WTC11 (cell line): Measurements from ENCODE around the gene IL6R.

ENCODE experiments used
- AFF4 ChIP-seq: sonication (generic); formaldehyde crosslinking; IDR thresholded peaks from 2 replicates; pipeline ENCODE4 v1.8.1; 2023; ENCODE audit warnings: mild to moderate bottlenecking, missing genetic modification reagents, borderline replicate concordance
- ATF3 ChIP-seq: sonication (generic); formaldehyde crosslinking; conservative IDR thresholded peaks from 2 replicates; pipeline ENCODE4 v1.8.1; 2022; ENCODE audit warnings: mild to moderate bottlenecking, missing genetic modification reagents
- ELF4 ChIP-seq: sonication (generic); formaldehyde crosslinking; IDR thresholded peaks from 2 replicates; pipeline ENCODE4 v1.8.1; 2022; ENCODE audit warnings: low read depth, mild to moderate bottlenecking, moderate library complexity, missing genetic modification reagents
- NR3C1 ChIP-seq: sonication (generic); formaldehyde crosslinking; conservative IDR thresholded peaks from 2 replicates; pipeline ENCODE4 v1.8.1; 2023; ENCODE audit warnings: low read depth, mild to moderate bottlenecking, missing genetic modification reagents
- RELA ChIP-seq: sonication (generic); formaldehyde crosslinking; IDR thresholded peaks from 2 replicates; pipeline ENCODE4 v1.8.1; 2022; ENCODE audit warnings: missing genetic modification reagents, mild to moderate bottlenecking, borderline replicate concordance
- ZNF138 ChIP-seq: sonication (generic); formaldehyde crosslinking; conservative IDR thresholded peaks from 2 replicates; pipeline ENCODE4 v1.8.1; 2022; ENCODE audit warnings: mild to moderate bottlenecking, moderate library complexity, missing genetic modification reagents
- TF ChIP-seq, protein P1 (sequence below): fragments of 200-600 bp; IDR thresholded peaks from 2 replicates; pipeline ENCODE4 v1.8.0; 2022; ENCODE audit warnings: antibody characterized with exemption

DNA sequence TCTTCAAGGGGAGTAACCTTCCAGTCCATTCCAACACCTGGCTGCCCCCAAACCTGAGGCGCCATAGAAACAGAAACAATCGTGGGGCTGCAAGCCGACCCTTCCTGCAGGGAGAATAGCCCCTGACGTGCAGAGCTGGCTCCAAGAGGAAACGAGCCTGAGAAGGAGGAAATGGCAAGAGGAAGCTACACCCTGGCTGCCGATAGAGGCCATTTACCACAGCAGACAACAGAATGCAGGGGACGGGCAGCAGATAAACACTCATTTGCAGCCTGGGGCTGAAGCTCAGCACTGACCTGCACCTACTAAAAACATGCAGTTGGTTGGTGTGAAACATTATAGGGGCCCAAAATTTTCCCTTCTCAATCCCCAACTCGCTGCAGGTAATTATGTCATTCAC is 88.1 kb downstream of the IL6R start:
- TF ChIP-seq NR3C1 (CRISPR knock-in tag) (no peak), RELA (CRISPR knock-in tag) (no peak), ELF4 (CRISPR knock-in tag) (no peak), ATF3 (no peak), AFF4 (CRISPR knock-in tag) (no peak), ZNF138 (CRISPR knock-in tag) (no peak)
- TF ChIP-seq, protein P1, sequence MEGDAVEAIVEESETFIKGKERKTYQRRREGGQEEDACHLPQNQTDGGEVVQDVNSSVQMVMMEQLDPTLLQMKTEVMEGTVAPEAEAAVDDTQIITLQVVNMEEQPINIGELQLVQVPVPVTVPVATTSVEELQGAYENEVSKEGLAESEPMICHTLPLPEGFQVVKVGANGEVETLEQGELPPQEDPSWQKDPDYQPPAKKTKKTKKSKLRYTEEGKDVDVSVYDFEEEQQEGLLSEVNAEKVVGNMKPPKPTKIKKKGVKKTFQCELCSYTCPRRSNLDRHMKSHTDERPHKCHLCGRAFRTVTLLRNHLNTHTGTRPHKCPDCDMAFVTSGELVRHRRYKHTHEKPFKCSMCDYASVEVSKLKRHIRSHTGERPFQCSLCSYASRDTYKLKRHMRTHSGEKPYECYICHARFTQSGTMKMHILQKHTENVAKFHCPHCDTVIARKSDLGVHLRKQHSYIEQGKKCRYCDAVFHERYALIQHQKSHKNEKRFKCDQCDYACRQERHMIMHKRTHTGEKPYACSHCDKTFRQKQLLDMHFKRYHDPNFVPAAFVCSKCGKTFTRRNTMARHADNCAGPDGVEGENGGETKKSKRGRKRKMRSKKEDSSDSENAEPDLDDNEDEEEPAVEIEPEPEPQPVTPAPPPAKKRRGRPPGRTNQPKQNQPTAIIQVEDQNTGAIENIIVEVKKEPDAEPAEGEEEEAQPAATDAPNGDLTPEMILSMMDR = no peak
